ENCODE measurements around the gene DPP6. TPM values are rescaled to one million over a fixed set of nuclear protein-coding genes. Genes with fewer than 3 reads are reported as not detected.

Gene DPP6
- polyA plus RNA-seq, 1 donor (not counting 4 experiments of a cell fraction or from before 2014, with no cell fraction given): not detected

- Histone ChIP-seq H2AFZ (ENCODE audit: control insufficient read depth, low read length) (no peak overlapping the region), H3K4me3 (ENCODE audit: control insufficient read depth in 2 of 3, extremely low read depth in 1 of 3, insufficient read depth in 2 of 3, low read depth in 1 of 3, low read length in 3 of 3) (no peak overlapping the region), H3K4me2 (ENCODE audit: control insufficient read depth, extremely low read depth, insufficient read depth, low read depth, low read length) (no peak overlapping the region), H3K27me3 (ENCODE audit: control insufficient read depth, extremely low read depth, insufficient read depth, low read length) (no peaks in the 10 kb centered on the region), H3K9me1 (ENCODE audit: control insufficient read depth, extremely low read depth, insufficient read depth, low read length) (no peaks in the 10 kb centered on the region), H3K9ac (ENCODE audit: control insufficient read depth, extremely low read depth, insufficient read depth, low read length) (no peak overlapping the region), H3K79me2 (ENCODE audit: control insufficient read depth, insufficient read depth, low read length) (no peaks in the 10 kb centered on the region), H3K36me3 (ENCODE audit: control insufficient read depth in 2 of 2, extremely low read depth in 1 of 2, insufficient read depth in 2 of 2, low read length in 2 of 2) (no peaks in the 10 kb centered on the region), H3K4me1 (ENCODE audit: control insufficient read depth, extremely low read depth, insufficient read depth, low read length) (no peaks in the 10 kb centered on the region), H3K27ac (ENCODE audit: control insufficient read depth, insufficient read depth, low read length) (no peak overlapping the region), H3K9me3 (ENCODE audit: control insufficient read depth, low read depth, low read length) (peaks cover 6% of the 10 kb centered on the region), H4K20me1 (ENCODE audit: control insufficient read depth, extremely low read depth, insufficient read depth, low read length) (no peaks in the 10 kb centered on the region)
- dilution Hi-C loops (cut with MboI; ENCODE audit: extremely low pct_ligation_motif_present, low sequenced_read_pairs): no loop called here
- DNase-seq (ENCODE audit: low read depth, low spot score) (no peak), FAIRE-seq (no peak)
- TF ChIP-seq CTCF (optimal IDR thresholded peaks at IDR 0.05 in 1 of 3, IDR thresholded peaks at IDR 0.05 in 1 of 3, conservative IDR thresholded peaks at IDR 0.05 in 1 of 3; ENCODE audit: extremely low read depth in 1 of 3, insufficient read depth in 2 of 3, low read length in 3 of 3) (no peak), EZH2 (IDR thresholded peaks at IDR 0.05; ENCODE audit: low read length) (no peak)
These were observed 363.7 kb downstream of the DPP6 start for GRCh38 chr7:154415709-154416399.

- Histone ChIP-seq H3K9me1 (ENCODE audit: control insufficient read depth, extremely low read depth, insufficient read depth, low read length) (no peaks in the 10 kb centered on the region), H3K79me2 (ENCODE audit: control insufficient read depth, insufficient read depth, low read length) (no peaks in the 10 kb centered on the region), H3K27me3 (ENCODE audit: control insufficient read depth, extremely low read depth, insufficient read depth, low read length) (no peaks in the 10 kb centered on the region), H3K4me3 (ENCODE audit: control insufficient read depth in 2 of 3, extremely low read depth in 1 of 3, insufficient read depth in 2 of 3, low read depth in 1 of 3, low read length in 3 of 3) (no peak overlapping the region), H3K9ac (ENCODE audit: control insufficient read depth, extremely low read depth, insufficient read depth, low read length) (no peak overlapping the region), H3K27ac (ENCODE audit: control insufficient read depth, insufficient read depth, low read length) (no peak overlapping the region), H3K9me3 (ENCODE audit: control insufficient read depth, low read depth, low read length) (peaks cover 7% of the 10 kb centered on the region), H3K4me1 (ENCODE audit: control insufficient read depth, extremely low read depth, insufficient read depth, low read length) (no peaks in the 10 kb centered on the region), H3K36me3 (ENCODE audit: control insufficient read depth in 2 of 2, extremely low read depth in 1 of 2, insufficient read depth in 2 of 2, low read length in 2 of 2) (no peaks in the 10 kb centered on the region), H2AFZ (ENCODE audit: control insufficient read depth, low read length) (no peak overlapping the region), H3K4me2 (ENCODE audit: control insufficient read depth, extremely low read depth, insufficient read depth, low read depth, low read length) (no peak overlapping the region), H4K20me1 (ENCODE audit: control insufficient read depth, extremely low read depth, insufficient read depth, low read length) (no peaks in the 10 kb centered on the region)
- TF ChIP-seq EZH2 (IDR thresholded peaks at IDR 0.05; ENCODE audit: low read length): no peak
- no peak for TF ChIP-seq CTCF (optimal IDR thresholded peaks at IDR 0.05 in 1 of 3, IDR thresholded peaks at IDR 0.05 in 1 of 3, conservative IDR thresholded peaks at IDR 0.05 in 1 of 3; ENCODE audit: extremely low read depth in 1 of 3, insufficient read depth in 2 of 3, low read length in 3 of 3)
- DNase-seq (ENCODE audit: low read depth, low spot score) (no peak), FAIRE-seq (no peak)
- dilution Hi-C loops (cut with MboI; ENCODE audit: extremely low pct_ligation_motif_present, low sequenced_read_pairs): no loop called here
These were observed 364.5 kb downstream of the DPP6 start for GRCh38 chr7:154416714-154417113.

All from keratinocyte (primary cell).